Stimulated activated effector memory CD8-positive, alpha-beta T cell treated with anti-CD3 and anti-CD28 coated beads, Interleukin-12 subunit alpha, Interleukin-12 subunit beta, amount 100 ng/mL, for 72 hours (primary cell): ENCODE measurements around the gene MAD1L1.

ENCODE experiments used
- ATAC-seq: fragments of 150-1000 bp; cut with Tn5 transposase; 2 replicates; pipeline ENCODE4 v1.10.0; 2021
- DNase-seq, 2 donors: peaks; one replicate each; pipeline ENCODE4 v3.0.0; 2021 to 2022; ENCODE audit warnings: low spot score in 2 of 2
- H3K27ac Mint-ChIP-seq: one replicate; pipeline ENCODE4 v1.8.0; 2022; ENCODE audit warnings: mild to moderate bottlenecking, mixed read lengths
- H3K36me3 Mint-ChIP-seq: one replicate; pipeline ENCODE4 v1.8.0; 2022; ENCODE audit warnings: mild to moderate bottlenecking, mixed read lengths
- H3K4me1 Mint-ChIP-seq: one replicate; pipeline ENCODE4 v1.8.0; 2022; ENCODE audit warnings: mixed read lengths
- H3K4me3 Mint-ChIP-seq: one replicate; pipeline ENCODE4 v1.8.0; 2022; ENCODE audit warnings: mild to moderate bottlenecking, mixed read lengths
- H3K9me3 Mint-ChIP-seq: one replicate; pipeline ENCODE4 v1.8.0; 2022; ENCODE audit warnings: mixed read lengths

The MAD1L1 gene

DNA sequence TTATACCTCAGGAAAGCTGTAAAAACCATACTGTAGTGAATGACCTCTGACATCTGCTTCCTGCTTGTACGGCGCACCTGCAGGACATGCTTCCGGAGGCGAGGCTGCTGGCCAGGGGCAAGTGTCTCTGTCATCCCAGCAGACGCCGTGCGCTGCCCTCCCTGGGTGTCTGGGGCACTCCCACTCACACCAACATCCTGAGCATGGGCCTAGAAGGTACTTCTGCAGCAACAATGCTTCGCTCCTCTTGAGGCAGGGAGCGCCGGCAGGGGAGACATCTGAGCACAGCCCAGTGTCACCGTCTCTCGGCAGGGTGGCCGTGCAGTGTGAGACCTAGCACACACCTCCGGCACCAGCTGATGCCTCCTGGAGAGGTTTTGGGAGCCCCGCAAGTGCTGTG, 269.2 kb downstream of the MAD1L1 start:
- Mint-ChIP-seq H3K9me3 (peaks cover 23% of the 10 kb centered on the region), H3K4me3 (no peak overlapping the region), H3K36me3 (peaks cover 34% of the 10 kb centered on the region)

DNA sequence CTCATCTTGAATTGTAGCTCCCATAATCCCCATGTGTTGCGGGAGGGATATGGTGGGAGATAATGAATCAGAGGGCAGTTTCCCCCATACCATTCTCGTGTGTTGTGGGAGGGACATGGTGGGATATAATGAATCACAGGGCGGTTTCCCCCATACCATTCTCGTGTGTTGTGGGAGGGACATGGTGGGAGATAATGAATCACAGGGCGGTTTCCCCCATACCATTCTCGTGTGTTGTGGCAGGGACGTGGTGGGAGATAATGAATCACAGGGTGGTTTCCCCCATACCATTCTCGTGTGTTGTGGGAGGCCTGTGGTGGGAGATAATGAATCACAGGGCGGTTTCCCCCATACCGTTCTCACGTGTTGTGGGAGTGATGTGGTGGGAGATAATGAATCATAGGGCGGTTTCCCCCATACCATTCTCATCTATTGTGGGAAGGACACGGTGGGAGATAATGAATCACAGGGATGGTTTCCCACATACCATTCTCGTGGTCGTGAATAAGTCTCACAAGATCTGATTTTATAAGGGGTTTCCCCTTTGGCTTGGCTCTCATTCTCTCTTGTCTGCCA, 271.0 kb downstream of the MAD1L1 start:
- Mint-ChIP-seq H3K36me3 (peaks cover 34% of the 10 kb centered on the region), H3K4me1 (peaks cover 28% of the 10 kb centered on the region), H3K9me3 (peaks cover 25% of the 10 kb centered on the region), H3K4me3 (no peak overlapping the region), H3K27ac (peak overlapping the region; percentile 95)
- DNase-seq = peak; percentile 49 to 87
- peak; percentile 94 for ATAC-seq

More for the DNA sequence above, 269.2 kb downstream of the MAD1L1 start:
- H3K27ac Mint-ChIP-seq = no peak overlapping the region
- DNase-seq (no peak), ATAC-seq (no peak)
- peaks cover 35% of the 10 kb centered on the region for H3K4me1 Mint-ChIP-seq

DNA sequence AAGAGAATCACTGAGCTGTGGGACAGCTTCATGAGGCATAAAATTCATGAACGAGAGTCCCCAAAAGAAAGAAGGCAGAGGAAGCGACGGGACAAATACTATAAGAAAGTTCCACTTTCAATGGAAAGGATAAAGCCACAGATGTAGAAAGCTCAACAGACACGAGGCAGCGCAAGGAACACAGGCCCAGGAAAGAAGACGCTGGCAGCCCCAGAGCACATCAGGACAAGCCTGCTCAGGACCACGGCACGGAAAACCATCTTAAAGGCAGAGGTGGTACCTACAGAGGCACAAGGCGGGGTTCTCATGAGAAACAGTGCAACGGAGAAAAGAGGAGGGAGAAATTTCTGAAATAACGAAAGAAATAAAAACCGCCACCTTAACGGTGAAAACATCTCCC, 273.4 kb downstream of the MAD1L1 start:
- H3K9me3 Mint-ChIP-seq = peaks cover 25% of the 10 kb centered on the region
- H3K4me1 Mint-ChIP-seq = peaks cover 28% of the 10 kb centered on the region
- H3K36me3 Mint-ChIP-seq = peaks cover 34% of the 10 kb centered on the region
- no peak overlapping the region for H3K27ac Mint-ChIP-seq
- DNase-seq (no peak), ATAC-seq (no peak)
- no peak overlapping the region for H3K4me3 Mint-ChIP-seq

DNA sequence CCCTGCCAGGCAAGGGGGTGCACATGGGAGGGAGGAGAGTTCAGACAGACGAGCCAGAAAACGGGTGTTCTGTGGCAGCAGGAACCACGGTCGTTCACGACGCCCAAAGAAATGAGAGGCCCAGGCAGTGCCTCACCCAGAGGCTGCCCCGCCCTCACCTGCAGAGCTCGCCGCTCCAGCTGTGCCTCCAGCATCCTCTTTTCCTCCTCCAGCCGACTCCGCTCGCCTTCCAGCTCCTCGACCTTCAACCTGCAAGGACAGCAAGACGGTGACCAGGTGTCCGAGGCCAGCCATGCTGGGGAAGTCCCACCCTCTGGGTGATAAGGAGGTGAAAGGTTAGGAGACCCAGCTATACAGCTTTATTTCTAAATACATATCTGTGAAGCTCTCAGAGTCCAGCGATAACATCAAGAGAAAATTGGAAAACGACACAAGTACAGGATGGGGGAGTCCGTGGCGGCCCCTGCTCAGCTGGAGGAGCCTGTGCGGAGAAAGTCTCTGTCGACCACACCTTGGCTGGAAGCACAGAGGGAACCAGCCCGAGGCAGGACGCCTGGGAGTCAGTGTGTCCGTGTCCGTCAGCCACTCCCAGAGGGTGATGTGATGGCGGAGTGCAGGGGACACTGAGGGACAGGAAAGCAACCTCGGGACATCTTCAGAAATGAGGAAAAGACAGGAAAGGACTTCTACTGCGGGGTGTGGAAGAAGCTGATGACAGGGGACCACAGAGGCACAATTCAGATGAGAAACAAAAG, 275.1 kb downstream of the MAD1L1 start:
- peaks cover 34% of the 10 kb centered on the region for H3K36me3 Mint-ChIP-seq
- DNase-seq (no peak), ATAC-seq (no peak)
- peaks cover 28% of the 10 kb centered on the region for H3K4me1 Mint-ChIP-seq
- H3K27ac Mint-ChIP-seq = peak overlapping the region; percentile 40
- H3K4me3 Mint-ChIP-seq = no peak overlapping the region
- H3K9me3 Mint-ChIP-seq = peaks cover 25% of the 10 kb centered on the region

DNA sequence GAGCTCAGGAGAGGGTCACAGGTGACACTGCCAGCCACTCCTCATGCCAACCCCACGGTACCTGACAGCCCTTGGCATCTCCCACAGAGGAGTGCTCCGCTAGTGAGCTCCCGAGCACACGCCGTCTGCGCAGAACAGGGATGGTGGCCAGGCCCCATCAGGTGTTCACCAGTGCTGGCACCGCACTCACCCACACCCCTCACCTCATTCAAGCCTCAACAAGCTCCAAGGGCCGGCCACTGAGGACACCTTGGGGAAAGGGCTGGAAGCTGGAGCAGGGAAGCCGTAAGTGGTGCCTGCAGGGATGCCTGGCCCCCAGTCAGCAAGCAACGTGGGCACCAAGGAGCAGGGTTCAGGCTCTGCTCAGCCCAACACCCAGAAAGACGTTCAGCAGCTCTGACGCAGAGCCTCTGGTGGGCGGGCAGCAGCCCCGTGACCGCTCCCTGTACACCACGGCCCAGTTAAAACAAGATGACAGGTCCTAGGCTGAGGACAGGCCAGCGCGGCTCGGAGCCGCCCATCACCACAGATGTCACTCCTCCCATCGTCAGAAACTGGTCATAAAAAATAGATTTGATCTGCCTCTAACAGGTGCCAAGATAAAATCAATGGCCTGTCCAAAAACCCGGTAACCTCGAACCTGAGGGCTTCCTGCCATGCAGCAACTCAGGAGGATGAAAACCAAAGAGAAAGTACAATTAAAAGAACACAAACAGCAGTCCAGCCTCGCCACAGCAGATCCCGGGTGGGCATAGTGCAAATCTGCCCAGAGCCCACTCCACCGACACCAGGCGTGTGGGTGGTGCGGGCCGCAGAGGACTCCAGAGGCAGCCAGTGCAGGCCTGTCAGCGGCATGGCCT, 275.9 kb downstream of the MAD1L1 start:
- H3K4me1 Mint-ChIP-seq = peaks cover 23% of the 10 kb centered on the region
- no peak for ATAC-seq
- peak overlapping the region; percentile 40 for H3K27ac Mint-ChIP-seq
- H3K36me3 Mint-ChIP-seq = peaks cover 26% of the 10 kb centered on the region
- H3K9me3 Mint-ChIP-seq = peaks cover 20% of the 10 kb centered on the region
- H3K4me3 Mint-ChIP-seq = no peak overlapping the region
- DNase-seq = no peak

DNA sequence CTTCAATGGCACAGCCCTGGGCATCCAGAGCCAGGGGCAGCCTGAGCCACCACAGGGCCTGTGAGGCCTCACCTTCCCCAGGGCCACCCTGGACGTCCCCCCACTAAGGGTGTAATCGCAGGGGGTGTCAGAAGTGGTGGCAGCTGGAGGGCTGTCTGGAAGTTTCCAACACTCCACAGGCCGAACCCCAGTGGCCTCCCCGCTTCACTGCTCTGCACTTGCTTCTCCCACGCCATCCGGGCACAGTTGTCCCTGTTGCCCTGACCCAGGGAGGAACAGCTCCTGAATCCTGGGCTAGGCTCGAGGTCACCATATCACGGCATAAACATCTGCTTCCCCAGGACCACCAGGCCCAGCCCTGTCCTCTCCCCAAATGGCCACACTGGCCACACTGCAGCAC, 276.6 kb downstream of the MAD1L1 start:
- Mint-ChIP-seq H3K4me1 (peaks cover 23% of the 10 kb centered on the region), H3K4me3 (no peak overlapping the region), H3K9me3 (peaks cover 15% of the 10 kb centered on the region), H3K27ac (no peak overlapping the region), H3K36me3 (peaks cover 19% of the 10 kb centered on the region)
- ATAC-seq = no peak
- no peak for DNase-seq

DNA sequence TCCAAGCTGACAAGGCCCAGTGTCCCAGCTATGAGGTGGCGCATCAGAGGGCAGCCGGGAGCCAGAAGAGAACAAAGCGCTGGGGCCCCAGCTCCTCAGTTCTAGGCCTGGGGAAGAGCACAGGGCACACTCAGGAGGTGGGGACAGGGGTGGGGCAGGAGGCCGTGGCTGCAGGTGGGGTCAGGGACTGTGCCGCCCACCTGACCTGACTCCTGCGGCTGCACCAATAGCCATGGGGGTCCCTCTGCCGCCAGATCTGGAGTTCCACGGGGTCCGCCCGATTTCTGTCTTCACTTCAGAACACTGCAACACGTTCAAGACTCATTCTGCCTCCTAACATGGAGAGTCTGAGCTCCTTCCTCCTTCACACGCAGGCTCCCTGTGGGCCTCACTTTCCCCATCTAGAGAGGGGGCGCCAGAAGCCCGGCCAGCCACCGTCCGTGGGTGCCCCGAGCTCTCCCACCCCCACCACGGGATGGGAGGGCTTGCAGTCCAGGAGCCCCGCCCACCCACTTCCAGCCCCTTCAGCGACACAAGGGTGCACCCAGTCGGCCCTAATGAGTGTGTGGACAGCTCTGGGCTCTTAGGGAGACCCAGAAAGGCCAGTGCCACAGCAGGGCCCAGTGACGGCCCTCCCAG, 278.3 kb downstream of the MAD1L1 start:
- no peak overlapping the region for H3K4me3 Mint-ChIP-seq
- H3K9me3 Mint-ChIP-seq = peaks cover 7% of the 10 kb centered on the region
- no peak overlapping the region for H3K27ac Mint-ChIP-seq
- peaks cover 22% of the 10 kb centered on the region for H3K4me1 Mint-ChIP-seq
- DNase-seq (no peak), ATAC-seq (no peak)
- peaks cover 6% of the 10 kb centered on the region for H3K36me3 Mint-ChIP-seq

DNA sequence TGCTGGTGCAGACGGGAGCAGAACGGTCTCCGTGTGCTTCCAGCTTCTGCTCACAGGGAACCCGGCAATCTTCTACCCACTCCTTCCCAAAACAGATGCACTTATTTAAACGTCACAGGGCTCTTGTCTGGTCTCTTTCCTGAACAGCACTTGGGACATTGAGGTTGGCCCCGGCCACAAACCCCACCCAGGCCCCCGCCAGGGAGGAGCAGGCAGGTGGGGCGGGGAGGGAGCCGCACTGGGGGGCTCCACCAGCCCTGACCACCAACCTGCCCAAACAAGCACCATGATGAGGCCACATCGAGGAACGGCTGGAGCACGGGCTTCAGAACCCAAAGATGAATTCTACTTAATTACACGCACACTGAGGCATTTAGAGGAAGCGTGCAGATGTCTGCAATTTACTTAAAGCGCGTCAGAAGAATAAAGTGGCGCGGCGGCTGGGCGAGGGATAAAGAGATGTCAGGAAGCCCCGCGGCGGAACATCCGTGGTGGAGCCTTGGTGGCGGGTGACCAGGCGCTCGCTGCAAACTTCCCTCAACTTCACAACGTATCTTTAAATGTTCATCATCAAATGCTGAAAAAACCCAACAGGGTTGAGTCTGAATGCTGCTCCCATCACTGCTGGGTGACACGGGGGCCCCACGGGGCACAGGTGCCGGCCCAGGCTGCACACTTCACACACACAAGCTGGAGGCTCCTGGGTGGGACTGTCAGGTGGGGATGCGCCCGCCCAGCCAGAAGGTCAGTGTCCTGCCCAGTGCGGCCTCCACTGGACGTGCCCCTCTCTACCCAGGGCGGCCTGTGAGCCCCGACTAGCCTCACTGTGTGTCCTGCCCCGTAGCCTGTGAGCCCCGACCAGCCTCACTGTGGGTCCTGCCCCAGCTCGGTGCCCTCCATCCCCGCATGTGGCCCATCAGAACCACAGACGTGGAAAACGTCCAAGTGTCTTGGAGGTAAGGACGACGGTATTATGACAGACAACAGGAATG, 279.2 kb downstream of the MAD1L1 start:
- Mint-ChIP-seq H3K4me3 (no peak overlapping the region), H3K36me3 (no peaks in the 10 kb centered on the region), H3K4me1 (peaks cover 12% of the 10 kb centered on the region), H3K27ac (no peak overlapping the region), H3K9me3 (peaks cover 2% of the 10 kb centered on the region)
- ATAC-seq = no peak
- DNase-seq = no peak

DNA sequence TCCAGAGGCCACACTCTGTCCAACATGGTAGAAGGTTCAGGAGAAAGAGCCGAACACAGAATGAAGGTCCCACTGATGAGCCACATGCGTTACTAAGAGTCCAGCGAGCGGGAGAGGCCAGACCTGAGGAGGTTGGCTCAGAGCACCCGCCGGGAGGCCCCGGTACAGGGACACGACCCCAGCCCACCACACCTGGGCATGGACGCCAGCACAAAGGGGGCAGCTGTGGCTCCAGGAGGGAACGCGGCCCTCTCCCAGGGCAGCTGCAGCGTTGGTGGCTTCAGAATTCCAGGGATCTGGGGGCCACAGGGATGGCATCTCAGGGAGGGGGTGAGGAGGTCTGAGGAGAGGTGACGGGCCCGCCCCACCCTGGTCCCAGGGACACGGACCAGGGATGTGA, 280.0 kb downstream of the MAD1L1 start:
- H3K4me3 Mint-ChIP-seq = no peak overlapping the region
- peaks cover 10% of the 10 kb centered on the region for H3K4me1 Mint-ChIP-seq
- DNase-seq = no peak
- no peaks in the 10 kb centered on the region for H3K36me3 Mint-ChIP-seq
- no peak for ATAC-seq
- no peaks in the 10 kb centered on the region for H3K9me3 Mint-ChIP-seq
- no peak overlapping the region for H3K27ac Mint-ChIP-seq

DNA sequence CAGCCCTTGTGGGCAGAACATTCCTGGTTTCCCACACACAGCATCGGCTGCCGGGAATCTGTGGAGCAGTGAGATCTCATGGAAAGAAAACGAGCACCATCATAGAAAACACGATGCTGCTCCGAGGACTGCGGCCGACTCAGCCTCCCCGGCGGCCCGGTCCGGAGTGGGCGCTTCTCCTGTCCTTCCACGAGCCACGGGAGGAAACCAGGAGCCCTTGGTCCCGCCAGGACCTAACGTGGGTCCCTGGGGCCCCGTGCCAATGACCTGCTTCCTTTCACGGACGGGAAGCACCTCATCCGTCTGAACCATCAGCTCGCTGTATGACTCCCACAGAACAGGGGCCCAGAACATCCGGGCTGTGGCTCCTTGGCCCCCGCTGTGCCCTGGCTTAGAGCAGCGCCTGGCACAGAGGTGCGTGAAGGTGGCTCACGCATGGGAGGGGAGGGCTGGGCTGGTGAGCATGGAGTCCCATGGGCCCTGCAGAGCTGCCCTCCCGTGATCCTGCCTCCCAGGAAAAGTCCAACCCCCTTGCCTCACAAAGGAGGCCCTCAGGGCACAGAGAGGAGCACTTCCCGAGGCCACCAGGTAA, 280.5 kb downstream of the MAD1L1 start:
- ATAC-seq = no peak
- peak overlapping the region; percentile 43 for H3K27ac Mint-ChIP-seq
- DNase-seq = no peak
- no peaks in the 10 kb centered on the region for H3K36me3 Mint-ChIP-seq
- peaks cover 10% of the 10 kb centered on the region for H3K4me1 Mint-ChIP-seq
- no peak overlapping the region for H3K4me3 Mint-ChIP-seq
- H3K9me3 Mint-ChIP-seq = no peaks in the 10 kb centered on the region

DNA sequence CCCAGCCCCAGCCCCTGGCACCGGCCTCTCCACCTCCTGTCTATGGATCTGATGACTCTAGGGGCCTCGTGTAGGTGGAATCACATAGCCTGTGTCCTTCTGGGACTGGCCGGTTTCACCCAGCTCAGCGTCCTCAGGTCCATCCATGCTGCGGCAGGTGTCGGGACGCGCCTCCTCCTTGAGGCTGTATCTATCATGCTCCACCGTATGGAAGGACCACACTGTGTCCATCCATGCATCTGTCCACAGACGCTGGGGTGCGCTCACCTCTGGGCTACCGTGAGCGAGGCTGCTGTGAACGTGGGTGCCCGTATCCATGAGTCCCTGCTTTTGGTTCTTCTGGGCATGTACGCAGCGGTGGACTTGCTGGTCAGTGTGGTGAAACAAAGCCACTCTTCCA, 281.1 kb downstream of the MAD1L1 start:
- Mint-ChIP-seq H3K27ac (peak overlapping the region; percentile 43), H3K36me3 (no peaks in the 10 kb centered on the region), H3K4me1 (peaks cover 10% of the 10 kb centered on the region), H3K9me3 (no peaks in the 10 kb centered on the region), H3K4me3 (no peak overlapping the region)
- no peak for DNase-seq
- ATAC-seq = no peak

DNA sequence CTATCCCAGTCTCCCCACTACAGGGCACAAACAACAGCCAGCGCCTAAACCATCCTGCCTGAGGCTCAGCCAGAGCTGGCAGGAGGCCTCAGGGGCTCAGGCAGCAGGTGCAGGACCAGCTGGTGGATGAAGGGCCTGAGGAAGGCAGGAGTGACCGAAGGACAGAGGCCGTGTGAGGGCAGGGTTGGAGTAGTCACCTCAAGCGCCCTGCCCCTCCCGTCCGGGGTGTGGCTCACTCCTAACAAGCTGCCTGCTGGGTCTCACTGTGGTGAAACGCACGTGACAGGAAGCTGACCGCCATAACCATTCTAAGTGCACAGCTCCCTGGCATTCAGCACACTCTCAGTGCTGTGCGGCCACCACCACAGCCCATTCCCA, 281.6 kb downstream of the MAD1L1 start:
- peaks cover 10% of the 10 kb centered on the region for H3K4me1 Mint-ChIP-seq
- H3K4me3 Mint-ChIP-seq = no peak overlapping the region
- no peaks in the 10 kb centered on the region for H3K36me3 Mint-ChIP-seq
- no peaks in the 10 kb centered on the region for H3K9me3 Mint-ChIP-seq
- DNase-seq = no peak
- peak; percentile 44 for ATAC-seq
- peak overlapping the region; percentile 43 for H3K27ac Mint-ChIP-seq

DNA sequence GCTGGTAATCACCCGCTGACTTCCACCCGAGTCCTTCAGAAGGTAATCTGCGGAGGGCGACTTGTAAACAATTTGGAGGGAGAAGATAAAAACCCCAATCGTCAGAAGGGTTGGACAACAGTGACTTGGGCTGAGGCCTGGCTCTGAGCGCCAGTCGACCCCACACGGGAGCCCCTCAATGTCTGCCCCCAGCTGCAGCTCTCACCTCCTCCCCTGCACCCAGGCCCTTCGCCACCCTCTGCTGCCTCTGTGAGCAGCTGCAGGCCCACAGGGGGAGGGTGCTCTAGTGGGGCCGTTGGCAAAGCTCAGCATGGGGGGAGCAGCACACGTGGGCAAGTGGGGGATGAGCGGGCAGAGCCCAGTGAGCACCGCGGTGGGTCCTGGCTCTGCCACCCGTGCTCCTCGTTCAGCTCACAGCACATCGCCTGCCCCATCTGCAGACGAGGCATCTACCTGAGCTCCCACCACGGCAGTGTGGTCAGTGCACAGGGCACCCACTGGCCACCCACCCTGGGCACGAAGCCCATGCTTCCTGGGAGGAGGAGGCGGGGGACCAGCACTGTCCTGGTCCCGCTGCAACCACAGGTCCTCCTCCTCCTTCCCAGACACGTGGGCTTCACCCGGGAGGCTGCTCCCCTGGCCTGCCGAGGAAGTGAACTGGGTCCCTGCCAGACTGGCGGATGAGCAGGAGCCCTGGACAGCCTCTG, 282.1 kb downstream of the MAD1L1 start:
- Mint-ChIP-seq H3K4me1 (peaks cover 10% of the 10 kb centered on the region), H3K4me3 (no peak overlapping the region), H3K9me3 (no peaks in the 10 kb centered on the region), H3K36me3 (no peaks in the 10 kb centered on the region), H3K27ac (no peak overlapping the region)
- no peak for DNase-seq
- ATAC-seq = no peak

DNA sequence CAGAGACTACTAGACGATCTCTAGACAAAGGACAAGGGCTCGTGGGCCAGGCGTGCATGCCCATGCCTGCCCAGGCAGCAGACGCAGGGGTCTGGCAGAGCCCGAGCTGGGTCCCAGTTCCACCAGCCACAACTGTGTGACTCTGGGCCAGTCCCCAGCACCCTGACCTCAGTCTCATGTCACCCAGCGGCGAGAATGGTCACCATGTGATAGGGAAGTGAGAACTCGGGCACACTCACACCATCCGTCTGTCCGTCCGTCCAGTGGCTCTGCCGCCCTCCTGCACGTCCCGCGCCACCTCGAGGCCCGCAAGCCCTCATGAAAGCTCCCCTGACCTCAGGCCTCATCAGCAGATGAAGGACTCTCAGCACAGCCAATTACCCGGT, 282.7 kb downstream of the MAD1L1 start:
- no peak overlapping the region for H3K27ac Mint-ChIP-seq
- peaks cover 16% of the 10 kb centered on the region for H3K4me1 Mint-ChIP-seq
- H3K9me3 Mint-ChIP-seq = no peaks in the 10 kb centered on the region
- H3K36me3 Mint-ChIP-seq = no peaks in the 10 kb centered on the region
- no peak for ATAC-seq
- no peak for DNase-seq
- H3K4me3 Mint-ChIP-seq = no peak overlapping the region
